ENCODE data around the gene FGFR2.

FGFR2 gene

DNA sequence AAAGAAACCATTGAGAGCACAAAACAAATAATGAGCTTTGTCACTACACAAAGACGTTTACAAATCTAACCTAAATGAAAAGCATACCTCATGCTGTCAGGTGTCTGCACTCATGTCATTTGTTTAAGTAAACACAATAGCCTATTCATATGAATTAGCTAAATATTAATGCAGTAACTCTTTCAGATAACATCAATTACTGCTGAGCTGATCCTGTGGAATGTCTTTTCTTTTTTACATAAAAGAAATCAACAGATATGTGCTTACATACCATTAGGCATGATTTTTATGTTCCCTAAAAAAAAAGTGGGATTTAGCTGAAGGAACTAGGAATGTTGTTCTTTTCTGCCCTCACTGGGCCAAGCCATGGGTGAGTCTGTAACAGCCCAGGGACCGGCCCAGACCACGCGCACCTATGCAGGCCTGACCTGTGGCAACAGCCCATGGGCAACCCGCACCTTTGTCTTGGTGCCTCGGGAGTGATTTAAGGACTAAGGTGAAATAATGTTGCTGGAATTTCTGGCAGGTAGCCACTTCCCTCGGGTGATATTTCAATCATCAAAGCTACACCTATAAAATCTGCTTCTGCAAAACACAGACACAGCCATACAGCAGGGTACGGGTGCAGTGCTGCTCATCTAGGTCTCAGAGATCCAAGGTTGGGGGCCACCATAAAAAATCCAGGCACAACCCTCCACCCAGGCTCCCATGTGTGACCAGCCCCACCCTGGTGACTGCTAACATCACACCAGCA lies 44.6 kb downstream of the FGFR2 start:
- DNase-seq (ENCODE audit: low read depth, low spot score): no peak

GRCh38 chr10:121552746-121553145 lies 45.5 kb downstream of the FGFR2 start:
- no peak for DNase-seq (ENCODE audit: low read depth, low spot score)

- DNase-seq (ENCODE audit: low read depth, low spot score): no peak
Observed at GRCh38 chr10:121551210-121551885, 46.9 kb downstream of the FGFR2 start.

DNA sequence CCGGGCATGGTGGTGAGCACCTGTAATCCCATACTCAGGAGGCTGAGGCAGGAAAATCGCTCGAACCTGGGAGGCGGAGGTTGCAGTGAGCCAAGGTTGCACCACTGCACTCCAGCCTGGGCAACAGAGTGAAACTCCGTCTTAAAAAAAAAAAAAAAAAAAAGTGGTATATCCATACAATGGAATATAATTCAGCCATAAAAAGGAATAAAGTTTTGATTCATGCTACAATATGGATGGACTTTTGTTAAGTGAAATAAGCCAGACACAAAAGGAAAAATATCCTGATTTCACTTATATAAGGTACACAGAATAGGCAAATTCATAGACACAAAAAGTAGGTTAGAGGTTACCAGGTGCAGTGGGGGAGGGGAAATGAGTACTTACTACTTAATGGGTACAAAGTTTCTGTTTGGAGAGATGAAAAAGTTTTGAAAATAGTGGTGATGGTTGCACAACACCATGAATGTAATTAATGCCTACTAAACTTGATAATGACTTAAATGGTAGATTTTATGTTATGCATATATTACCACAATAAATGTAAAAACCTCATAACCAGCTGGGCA lies 53.9 kb downstream of the FGFR2 start:
- DNase-seq (ENCODE audit: low read depth, low spot score): no peak

DNA sequence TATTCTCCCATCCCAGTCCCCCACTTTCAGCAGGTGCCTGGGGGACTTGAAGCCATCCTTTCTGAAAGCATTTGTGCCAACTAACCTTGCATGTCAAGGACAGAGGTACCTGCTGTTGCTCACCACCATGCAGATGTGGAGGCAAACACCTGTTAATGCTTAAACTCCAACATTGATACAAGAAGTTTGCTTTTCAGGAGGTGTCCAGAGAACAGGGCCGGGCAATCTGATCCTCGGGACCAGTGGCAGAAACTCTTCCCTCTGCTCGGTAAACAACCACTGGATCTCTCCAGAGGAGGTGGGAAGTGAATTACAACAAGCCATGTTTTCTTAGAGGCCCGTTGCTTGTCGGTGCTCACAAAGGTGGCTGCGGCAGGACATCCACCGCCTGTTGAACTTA lies 54.7 kb downstream of the FGFR2 start:
- DNase-seq (ENCODE audit: low read depth, low spot score): no peak

- no peak for DNase-seq (ENCODE audit: low read depth, low spot score)
Observed at GRCh38 chr10:121541450-121542120, 56.7 kb downstream of the FGFR2 start.

DNA sequence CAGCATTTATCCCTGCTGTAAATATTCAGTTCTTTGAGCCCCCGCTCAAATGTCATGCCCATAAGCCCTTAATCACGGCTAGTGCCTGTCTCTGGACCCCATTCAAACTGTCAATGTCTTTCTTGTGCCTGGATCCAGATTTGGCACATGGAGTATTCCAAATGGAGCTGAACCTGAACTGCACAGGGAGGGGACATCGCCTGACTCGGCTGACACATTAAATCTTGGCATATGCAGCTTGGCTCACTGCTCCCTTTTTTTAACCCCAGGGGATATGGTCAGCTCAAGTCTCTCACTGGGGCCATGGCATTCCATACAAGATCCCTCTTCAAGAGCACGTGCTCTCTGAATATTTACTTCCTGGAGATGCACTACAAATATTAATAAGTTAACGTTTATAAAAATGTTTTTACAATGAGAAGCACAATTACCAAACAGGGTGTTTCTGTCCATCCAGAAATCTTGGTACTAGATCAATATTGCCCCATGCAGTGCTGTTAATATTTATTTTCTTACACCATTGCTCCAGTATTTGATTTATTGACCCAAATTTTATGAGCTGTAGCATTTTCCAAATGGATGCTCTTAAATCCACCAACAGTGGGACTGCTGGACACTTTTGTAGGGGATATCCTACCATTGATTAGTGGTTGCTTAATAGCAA lies 57.4 kb downstream of the FGFR2 start:
- DNase-seq (ENCODE audit: low read depth, low spot score): no peak

GRCh38 chr10:121539786-121540185 lies 58.5 kb downstream of the FGFR2 start:
- DNase-seq (ENCODE audit: low read depth, low spot score): no peak

GRCh38 chr10:121536310-121536913 lies 61.8 kb downstream of the FGFR2 start:
- DNase-seq (ENCODE audit: low read depth, low spot score): no peak

DNA sequence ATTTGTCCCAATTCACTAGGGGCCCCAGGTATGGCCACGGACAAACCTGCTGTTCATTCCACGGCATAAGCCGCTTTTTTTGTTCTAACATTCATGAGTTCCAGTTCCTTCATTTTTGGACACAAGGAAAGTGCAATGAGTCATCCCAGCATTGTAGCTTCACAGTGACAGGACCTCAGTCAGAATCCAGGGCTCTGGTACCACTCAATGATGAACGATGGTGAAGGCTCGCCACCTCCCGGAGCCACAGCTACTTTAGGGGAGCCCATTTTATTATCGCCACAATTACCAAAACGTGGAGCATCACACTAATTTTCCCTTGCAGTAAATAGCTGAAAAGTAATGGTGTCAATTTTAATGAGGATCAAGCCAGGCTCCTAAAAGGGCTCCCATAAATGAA lies 62.9 kb downstream of the FGFR2 start:
- DNase-seq (ENCODE audit: low read depth, low spot score): no peak

GRCh38 chr10:121532292-121532864 lies 65.9 kb downstream of the FGFR2 start:
- DNase-seq (ENCODE audit: low read depth, low spot score): no peak

GRCh38 chr10:121531830-121532178 lies 66.4 kb downstream of the FGFR2 start:
- DNase-seq (ENCODE audit: low read depth, low spot score): no peak

DNA sequence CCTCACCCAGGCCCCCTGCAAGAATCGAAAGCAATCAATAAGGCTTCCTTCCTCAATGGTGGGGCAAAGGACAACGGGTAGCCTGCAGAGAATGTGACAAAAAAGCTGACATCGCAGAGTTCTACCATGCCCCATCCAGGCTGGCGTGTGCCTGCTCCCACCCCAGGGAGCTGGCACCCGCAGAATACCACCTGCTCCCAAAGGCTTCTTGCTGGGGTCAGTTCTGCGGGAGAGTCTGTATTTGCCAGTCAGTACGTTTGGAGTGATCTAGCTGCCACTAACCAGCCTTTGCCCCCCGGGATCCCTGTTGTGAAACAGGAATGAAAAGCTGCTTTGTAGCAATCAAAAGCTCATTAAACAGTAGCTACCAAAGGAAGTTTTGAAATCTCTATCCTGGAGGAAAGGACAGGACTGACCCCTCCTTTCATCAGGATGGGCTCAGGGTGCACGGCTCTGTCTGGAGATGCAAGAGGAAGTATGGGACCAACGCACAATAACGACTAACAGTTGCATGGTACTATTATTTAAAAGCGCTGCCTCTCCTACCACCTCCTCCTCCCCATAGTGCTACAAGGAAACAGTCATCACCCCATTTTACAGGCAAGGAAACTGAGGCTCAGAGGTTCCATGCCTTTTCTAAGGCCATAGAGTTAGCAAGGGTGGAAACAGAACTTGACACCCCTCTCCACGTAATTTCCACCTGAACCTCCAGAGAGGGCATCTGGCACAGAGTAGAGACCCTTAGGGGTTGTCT lies 67.0 kb downstream of the FGFR2 start:
- DNase-seq (ENCODE audit: low read depth, low spot score): no peak

DNA sequence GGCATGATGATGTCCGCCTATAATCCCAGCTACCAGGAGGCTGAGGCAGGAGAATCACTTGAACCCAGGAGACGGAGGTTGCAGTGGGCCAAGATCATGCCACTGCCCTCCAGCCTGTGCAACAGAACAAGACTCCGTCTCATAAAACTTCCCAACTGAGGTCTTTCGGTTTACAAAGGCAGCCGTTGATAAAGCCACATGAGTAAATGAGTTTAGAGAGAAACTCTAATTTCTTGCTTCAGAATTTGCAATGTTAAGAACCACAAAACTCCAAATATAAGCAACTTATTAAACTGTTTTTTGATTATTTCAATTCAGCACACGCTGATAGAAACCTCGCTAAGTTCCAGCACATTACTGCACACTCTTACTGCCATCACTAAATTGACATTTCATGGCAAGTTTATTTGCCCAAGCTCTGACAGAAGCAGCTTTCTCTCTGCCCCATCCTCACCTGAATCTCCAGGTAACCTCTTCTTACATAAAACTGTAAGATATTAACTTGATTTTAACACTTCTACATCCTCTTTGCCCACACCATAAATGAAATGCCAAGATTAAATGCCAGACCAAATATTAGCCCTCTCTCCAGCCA lies 67.7 kb downstream of the FGFR2 start:
- DNase-seq (ENCODE audit: low read depth, low spot score): no peak

GRCh38 chr10:121527690-121528089 lies 70.6 kb downstream of the FGFR2 start:
- DNase-seq (ENCODE audit: low read depth, low spot score): no peak

GRCh38 chr10:121526801-121527221 lies 71.4 kb downstream of the FGFR2 start:
- no peak for DNase-seq (ENCODE audit: low read depth, low spot score)

GRCh38 chr10:121526135-121526790 lies 72.0 kb downstream of the FGFR2 start:
- DNase-seq (ENCODE audit: low read depth, low spot score): no peak

GRCh38 chr10:121525251-121526134 lies 72.8 kb downstream of the FGFR2 start:
- DNase-seq (ENCODE audit: low read depth, low spot score): no peak
